B cell (primary cell): Measurements from ENCODE around the gene MFSD6L.

ENCODE experiments used
- CTCF ChIP-seq: fragments of 200-600 bp; IDR thresholded peaks from one replicate; pipeline ENCODE4 v1.8.0; 2022; ENCODE audit warnings: antibody characterized with exemption, mild to moderate bottlenecking
- EZH2 ChIP-seq: IDR thresholded peaks from 2 replicates; pipeline ENCODE4 v1.6.1; 2012; ENCODE audit warnings: borderline replicate concordance, low read depth, mild to moderate bottlenecking, moderate library complexity, low read length; ENCODE audit not compliant: insufficient read depth, poor library complexity, severe bottlenecking

DNA sequence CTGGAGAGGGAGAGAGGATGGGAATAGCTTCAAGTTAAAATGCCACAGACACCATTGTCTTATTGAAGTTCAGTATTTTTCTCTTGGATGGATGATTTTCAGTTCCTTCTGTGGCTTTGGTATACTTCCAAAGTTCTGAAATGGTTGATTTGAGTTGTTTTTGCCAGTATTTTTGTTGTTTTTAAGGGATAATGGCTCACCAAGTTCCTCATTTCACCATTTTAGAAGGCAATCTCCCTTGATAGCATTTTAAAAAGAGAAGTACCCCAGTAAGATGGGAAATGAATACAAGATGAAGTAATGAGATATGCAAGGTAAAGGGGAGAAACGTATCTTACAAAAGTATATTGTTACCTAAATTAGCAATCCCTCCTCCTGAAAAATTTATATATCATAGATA lies 22.3 kb downstream of the MFSD6L start:
- TF ChIP-seq CTCF (no peak), EZH2 (no peak)
